GM21528 (cell line): ENCODE measurements around the gene GBP2.
A peak's percentile ranks its signal among the peaks of the same experiment; 100 is the strongest.

Experiments used
- ATAC-seq: cut with Tn5 transposase; IDR thresholded peaks from one replicate; pipeline ENCODE4 v1.9.1; 2021; ENCODE audit warnings: mild to moderate bottlenecking, moderate library complexity; ENCODE audit not compliant: unreplicated experiment, low FRiP score

GBP2 gene, protein sequence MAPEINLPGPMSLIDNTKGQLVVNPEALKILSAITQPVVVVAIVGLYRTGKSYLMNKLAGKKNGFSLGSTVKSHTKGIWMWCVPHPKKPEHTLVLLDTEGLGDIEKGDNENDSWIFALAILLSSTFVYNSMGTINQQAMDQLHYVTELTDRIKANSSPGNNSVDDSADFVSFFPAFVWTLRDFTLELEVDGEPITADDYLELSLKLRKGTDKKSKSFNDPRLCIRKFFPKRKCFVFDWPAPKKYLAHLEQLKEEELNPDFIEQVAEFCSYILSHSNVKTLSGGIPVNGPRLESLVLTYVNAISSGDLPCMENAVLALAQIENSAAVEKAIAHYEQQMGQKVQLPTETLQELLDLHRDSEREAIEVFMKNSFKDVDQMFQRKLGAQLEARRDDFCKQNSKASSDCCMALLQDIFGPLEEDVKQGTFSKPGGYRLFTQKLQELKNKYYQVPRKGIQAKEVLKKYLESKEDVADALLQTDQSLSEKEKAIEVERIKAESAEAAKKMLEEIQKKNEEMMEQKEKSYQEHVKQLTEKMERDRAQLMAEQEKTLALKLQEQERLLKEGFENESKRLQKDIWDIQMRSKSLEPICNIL

DNA sequence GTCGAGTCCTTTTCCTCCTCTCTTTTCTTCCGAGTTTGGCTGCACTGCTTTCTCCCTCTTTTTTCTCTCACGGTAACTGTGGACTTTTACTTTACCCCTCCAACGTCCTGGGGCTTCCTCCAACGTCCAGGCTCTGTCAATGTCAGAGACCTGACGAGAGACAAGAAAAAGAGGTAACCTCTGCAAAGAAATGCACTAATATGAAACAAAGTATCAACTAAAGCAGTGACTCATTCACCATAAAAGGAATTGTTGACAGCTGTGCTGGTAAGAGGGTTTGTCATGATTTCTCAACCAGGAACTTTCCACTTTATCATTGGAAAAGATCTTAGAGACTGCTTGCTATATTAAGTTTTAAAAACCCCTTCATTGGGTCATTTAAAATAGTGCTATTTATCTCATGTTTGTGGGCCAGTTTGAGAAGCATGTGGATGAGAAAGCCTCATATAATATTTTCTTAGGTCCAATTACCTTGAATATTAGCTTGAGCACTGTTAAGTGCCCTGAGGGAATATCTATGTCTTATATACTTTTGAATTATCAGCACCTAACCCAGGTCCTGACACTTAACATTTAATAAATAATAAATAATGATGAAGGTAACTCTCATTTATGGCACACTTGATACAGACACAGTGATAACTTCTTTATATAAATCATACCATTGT, at the start of gene GBP2:
Gene GBP2 (minus strand): TSS at position 202 of the 668 bp plus-strand sequence. CDS start 4,148 bp downstream, outside the sequence.
- peak; percentile 67 for ATAC-seq

DNA sequence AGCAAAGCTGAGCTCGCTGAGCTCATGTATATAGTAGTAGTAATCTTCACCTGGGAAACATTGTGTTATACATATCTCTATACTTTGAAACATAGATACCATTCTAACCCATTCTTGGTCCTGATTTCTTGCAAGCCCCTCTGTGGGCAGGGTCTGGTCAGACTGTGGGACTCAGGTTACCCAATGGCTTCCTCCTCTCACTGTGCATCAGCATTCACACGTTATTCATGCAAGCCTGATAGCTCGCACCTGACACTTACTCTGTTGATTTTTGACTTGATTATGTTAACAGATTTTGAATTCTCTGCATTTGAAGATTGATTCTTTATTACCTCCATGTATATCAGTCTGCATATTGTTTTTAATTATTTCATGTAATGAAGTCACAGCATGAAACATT, 48.6 kb upstream of the GBP2 start:
- ATAC-seq, result no peak

DNA sequence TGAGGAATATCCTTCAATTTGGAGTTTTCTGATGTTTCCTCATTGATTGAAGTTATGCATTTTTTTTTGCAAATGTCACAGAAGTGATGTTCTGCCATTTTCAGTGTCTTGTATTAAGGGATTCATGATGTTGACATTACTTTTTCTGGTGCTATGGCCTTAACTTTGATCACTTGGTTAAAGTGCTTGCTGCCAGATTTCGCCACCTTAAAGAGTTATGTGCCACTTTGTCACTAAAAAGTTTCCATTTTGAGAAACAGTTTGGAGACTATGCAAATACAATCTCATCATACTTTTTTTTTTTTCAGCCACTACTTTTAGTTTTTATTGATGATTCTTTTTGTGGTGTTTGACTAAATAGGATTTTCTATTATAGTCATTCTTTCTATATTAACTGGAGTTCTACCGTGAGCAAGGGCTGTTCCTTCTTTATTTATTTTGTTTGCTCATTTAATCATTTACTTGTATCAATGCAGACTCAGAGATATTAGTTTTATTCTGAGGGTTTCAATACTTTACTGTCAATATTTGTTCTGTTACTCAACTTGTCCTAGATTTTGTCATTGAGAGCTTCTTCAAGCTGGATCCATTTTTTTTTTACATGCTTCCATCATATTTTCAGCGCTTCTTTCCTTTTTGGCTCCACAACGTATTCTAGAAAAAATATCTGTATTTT, 46.7 kb upstream of the GBP2 start:
- ATAC-seq, result no peak

DNA sequence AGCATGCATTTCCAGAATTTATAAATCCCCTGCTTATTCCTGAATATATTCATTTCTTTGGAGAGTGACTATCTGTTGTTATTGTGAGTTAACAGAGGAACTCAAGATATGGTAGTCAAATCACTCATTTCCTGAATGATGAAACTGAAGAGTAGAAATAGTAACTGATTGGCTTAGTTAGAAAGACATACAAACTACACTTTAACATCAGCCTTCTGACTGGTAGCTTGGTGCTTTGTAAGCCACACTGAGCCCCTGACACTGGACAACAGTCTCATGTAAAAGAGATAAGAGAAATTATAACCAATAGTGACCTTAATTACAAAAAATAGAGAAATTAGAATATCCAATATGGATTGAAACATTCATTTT, 45.1 kb upstream of the GBP2 start:
- ATAC-seq, result no peak

DNA sequence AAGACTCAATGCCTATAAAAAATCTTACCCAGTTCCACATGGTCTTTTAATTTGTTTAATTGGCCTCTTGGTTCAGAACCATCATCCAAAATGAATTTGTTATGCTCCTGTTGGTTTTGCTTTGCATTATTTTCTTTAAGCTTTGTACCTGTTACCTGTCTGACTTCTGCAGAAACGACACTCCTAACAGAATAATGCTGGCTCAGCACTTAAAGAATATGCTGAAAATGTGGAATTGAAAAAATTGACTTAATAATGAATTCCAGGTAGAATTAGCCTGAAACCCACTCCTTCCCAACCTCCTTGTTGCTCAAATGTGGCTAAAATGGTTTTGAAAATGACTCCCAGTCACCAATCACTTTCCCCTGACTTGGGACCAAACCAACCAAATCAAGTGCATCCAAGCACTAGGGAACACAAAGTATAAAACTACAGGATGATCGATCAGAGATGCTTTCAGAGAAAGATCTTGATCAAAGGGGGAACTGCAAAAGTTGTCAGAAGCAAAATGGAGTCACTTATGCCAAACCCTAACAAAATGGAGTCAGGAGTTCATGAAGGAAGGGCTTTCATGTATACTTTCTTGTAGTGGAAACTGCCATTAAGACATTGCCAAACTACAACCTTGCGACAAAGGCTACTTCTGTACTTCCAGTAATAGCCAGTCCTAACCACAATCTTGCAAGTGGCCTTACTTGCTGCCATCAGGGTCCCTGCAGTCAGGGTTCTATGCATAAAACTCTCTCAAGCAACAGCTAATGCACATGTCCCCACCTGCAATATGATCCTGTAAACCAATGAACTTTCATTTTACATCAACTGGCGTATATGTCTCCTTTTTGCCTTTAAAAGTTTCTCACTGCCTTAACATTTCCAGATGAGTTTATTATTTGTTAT, 44.5 kb upstream of the GBP2 start:
- no peak for ATAC-seq

DNA sequence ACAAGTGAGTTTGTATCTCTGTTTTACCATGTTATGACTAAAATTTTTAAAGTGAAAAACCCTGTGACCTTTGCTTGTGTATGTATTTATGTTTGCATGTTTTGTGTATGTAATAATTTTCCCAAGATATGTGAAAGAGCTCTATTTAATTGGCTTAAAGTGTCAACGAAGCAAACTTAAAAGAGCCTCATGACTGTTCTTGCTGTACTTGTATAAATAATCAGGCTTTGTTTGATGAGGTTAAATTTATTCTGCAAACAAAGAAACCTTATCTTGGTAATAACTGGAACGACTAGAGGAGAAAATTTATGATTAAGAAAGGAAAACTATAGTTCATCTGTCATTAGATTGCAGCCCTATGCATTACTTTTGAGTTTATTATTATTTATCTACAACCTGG, 43.3 kb upstream of the GBP2 start:
- ATAC-seq, result no peak

DNA sequence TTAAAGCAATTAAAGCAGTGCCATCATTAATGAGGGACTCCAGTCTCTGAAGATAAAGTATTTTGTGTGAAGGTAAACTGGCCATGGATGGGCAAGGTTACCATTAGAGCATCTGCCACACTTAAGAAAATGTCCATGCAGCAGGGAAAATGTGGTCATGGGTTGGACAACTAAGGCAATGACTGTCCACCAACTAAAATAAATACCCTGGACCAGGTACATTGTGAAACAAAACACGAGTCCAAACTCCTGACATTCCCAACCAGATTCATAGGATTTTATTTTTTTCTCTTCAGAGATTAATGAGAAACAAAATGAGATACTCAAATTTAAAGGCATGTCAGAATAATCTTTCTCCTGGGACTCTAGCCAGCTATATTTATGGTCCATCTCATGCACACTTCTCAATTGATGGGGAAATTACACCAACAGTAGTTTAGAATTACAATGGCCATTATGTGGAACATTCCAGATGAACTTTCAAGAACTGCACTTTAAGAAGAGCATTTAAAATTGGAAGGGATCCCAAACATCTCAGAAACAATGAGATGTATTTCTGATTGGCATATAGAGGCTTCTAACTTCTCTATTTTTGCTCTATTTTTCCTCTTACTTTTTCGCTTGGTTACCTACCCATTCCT, 41.8 kb upstream of the GBP2 start:
- ATAC-seq, result no peak

DNA sequence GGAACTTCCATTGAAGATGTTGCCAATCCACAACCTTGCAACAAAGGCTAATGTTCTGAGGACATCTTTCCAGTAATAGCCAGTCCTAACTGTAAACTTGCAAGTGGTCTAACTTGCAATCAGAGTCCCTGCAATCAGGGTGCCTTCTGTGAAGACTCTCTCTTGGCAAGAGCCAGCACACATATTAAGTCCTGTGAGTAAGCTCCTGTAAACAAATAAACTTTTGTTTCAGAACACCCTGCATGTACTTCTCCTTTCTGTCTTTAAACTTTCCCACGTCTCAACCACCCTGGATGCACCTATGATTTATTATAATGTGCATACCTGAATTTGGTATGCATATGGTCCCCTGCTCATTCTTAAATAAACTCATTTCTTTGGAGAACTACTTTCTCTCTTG, 40.8 kb upstream of the GBP2 start:
- ATAC-seq, result no peak

DNA sequence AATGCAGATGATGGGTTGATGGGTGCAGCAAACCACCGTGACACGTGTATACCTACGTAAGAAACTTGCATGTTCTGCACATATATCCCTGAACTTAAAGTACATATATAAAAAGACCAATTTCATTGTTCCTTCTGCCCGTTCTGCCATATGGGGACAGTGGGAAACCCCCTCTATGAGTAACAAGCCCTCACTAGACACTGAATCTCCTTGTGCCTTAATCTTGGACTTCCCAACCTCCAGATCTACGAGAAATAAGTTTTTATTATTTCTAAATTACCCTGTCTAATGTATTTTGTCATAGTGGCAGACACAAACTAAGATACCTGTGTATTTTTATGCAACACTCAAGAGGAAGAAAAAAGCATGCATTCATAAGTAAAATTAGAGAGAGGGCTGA, 39.9 kb upstream of the GBP2 start:
- no peak for ATAC-seq

DNA sequence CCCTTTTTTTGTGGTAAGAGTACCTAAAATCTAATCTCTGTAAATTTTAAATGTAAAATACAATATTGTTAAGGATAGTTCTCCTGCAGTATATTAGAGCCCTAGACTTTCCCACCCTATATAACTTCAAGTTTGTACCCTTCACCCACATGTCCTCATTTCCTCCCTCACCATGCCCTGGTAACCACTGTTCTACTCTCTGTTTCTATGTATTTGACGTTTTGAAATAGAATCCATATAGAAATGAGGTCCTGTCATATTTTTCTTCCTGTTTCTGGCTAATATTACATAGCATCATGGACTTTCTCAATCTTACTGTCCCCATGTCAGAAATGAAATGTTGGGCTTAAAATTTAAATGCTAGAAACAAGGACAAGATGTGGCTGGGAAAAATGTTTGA, 25.1 kb upstream of the GBP2 start:
- no peak for ATAC-seq

DNA sequence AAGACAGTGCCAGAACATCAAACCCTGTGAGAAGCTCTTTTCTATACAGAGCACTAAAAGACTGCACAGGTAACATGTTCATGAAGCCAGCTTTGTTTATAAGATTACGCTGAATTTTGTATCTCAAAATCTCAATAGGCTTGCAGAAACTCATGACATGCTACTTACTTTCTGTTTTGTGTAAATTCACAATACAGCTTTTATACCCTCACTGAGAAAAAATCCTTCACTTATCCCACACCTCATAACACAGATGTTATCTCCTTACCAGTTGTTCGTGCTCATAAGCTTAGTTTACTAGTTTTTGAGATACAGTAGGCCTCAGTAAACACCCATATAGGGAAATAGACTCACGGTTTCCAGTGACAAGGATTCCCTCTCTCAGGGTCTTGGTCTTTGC, 24.1 kb upstream of the GBP2 start:
- no peak for ATAC-seq

DNA sequence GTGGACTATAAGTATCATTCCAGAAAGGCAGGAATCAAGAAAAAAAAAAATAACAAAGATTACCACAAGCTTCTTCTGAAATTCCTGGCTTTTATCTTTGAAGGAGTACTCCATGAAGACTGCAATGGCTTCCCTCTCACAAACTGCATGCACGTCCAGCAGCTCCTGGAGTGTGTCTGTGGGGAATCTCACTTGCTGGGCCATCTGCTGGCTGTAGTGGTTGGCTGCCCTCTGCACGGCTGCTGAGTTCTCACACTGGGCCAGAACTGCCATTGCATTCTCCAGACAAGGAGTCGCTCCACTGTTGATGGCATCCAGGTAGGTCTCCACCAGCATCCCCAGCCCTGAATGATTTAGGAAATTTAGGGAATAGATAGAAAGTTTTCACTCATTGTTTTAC, 23.3 kb upstream of the GBP2 start:
- ATAC-seq, result no peak

DNA sequence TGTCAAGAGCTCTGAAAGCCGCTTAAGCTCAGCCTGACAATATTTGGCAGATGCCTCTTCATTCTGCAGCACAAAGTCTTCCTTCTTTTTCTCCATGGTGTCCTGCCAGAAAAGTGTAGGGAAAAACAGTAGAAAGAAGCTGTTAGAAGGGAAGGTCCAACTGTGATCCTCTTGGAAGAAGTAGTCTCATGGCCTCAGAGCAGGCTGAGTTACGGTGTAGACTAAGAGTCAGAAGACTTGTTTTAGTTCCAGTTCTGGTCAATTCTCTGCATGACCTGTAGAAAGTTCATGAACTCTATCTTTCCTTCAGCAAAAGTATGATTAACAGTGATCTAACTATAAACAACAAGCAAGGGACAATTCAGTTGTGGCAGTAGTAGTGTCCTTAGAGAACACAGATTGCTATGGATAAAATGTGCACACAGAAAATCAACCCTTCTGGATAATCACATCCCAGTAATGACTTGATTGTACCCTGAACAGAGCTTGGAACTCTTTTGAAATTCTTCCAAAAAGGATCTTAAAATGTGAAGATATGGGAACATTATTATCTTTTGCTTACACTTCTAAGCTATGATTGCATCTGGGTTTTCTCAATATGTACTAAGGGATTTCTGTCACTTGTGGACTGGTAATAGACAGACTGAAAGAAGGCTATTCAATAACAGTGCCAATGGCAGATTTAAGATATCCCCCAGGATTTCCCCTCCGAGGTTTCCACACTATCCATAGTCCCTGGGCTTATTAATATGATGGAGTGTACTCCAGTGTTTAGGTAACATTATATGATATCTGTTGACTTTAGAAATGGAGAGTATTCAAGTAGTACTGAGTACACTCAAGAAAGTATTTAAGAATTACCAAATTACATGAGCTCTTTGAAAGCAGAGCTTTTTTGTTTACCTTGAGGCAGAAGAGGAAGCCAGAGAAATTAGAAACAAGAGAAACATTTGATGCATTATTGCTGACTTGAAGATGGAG, 22.1 kb upstream of the GBP2 start:
- ATAC-seq, result no peak

DNA sequence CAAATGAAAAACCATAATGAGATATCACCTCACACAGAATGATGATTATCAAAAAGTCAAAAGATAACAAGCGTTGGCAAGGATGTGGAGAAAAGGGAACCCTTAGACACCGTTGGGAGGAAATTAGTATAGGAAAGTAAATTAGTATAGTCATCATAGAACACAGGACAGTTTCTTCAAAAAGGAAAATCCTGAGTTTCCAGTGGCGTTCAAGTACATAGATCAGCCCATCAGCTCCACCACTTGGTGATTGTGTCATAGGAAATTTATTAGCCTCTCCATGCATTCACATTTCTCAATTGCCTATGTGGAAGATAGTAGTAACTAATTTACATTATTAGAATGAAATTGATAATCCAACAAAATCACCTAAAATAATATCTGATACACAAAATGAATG, 20.8 kb upstream of the GBP2 start:
- no peak for ATAC-seq

DNA sequence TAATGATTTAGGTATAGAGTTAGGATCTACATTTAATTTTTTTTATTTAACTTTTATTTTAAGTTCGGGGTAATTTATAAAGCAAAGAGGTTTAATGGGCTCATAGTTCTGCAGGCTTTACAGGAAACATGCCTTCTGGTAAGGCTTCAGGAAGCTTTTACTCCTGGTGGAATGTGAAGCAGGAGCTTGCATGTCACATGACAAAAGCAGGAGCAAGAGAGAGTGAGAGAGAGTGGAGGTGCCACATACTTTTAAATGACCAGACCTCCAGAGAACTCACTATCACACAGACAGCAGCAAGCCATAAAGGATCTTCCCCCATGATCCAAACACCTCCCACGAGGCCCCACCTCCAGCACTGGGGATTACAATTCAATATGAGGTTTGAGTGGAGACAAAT, 17.6 kb upstream of the GBP2 start:
- no peak for ATAC-seq

DNA sequence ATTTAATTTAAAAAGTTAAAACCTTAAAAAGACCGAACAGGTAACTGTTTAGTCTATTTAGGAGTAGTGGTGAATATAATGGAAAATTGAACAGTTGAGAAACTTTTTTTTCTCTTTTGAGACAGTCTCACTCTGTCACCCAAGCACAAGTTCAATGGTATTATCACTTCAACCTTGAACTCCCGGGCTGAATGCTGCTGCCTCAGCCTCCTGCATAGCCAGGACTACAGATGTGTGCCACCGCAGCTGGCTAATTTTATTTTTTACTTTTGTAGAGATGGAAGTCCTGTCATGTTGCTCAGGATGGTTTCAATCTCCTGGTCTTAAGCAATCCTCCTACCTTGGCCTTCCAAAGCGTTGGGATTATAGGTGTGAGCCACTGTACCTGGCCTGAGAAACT, 16.2 kb upstream of the GBP2 start:
- ATAC-seq, result no peak

DNA sequence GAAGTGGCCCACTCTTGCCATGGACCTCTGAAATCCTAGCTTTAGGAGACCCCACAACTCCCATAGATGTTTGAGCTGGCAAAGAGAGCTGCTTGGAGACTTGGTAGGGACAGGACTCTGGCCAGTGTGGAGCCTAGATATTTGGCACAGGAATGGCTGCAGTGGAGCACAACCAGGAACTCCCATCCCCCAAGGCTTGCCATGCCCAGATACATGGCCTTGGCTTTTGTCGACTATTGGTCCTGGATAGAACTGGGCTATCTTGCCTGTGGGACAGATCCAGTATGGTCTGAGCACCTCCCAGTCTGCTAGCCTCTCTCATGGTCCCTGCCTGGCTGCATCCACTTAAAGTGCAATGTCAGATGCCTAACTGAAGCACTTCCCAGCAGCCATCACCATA, 7.8 kb upstream of the GBP2 start:
- ATAC-seq, result no peak

DNA sequence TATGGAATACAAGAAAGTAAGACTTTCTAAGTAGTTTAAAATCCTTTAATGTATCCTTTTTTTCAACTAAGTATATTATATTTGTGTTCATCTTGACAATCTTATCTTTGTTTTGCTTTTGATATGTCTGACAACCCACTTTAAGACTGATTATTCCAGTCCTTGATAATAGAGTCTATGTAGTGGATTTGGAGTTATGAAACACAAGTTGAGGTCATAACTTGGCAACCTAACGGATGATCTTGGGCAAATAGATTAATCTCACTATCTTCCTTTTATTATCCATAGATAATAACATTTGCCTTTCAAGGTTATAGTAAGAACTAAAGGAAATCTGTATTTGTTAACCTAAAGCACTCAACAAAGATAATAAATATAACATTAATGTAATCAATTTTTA, 4.8 kb upstream of the GBP2 start:
- no peak for ATAC-seq

DNA sequence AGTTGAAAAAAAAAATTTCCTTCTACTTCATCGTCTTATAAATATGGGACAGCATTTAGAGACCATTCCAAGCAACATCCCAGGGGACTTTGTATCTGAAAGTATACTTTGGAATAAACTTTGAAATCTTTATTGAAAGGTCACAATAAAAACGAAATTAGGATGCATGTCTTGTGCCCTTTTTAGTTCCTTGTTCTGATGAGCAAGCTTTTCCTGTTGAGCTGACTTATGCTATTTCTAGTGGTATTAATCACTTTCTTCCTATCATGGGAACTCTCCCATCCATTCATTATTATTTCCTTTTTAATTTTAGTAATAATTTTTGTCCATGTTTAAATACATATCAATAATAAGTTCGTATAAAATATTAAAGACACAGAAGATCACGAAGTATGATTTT, 4.0 kb upstream of the GBP2 start:
- ATAC-seq, result no peak
